ENCODE results near the gene BNC1.

GRCh38 chr15:83249030-83249343, 35.5 kb downstream of the BNC1 start:
- TF ChIP-seq CTCF (IDR thresholded peaks at IDR 0.05) (no peak), POLR2A (IDR thresholded peaks at IDR 0.05) (no peak)
